ENCODE results near the gene PDYN. TPM values are rescaled to one million over a fixed set of nuclear protein-coding genes. Genes with fewer than 3 reads are reported as not detected.

PDYN gene
- total and polyA plus RNA-seq, 2 donors (not counting 1 experiment from before 2014, with no cell fraction given): not detected

GRCh38 chr20:1959156-1959555 lies 34.7 kb downstream of the PDYN start:
- Histone ChIP-seq H4K20me1 (ENCODE audit: control insufficient read depth, extremely low read depth, insufficient read depth, low read length) (no peaks in the 10 kb centered on the region), H3K27ac (ENCODE audit: insufficient read depth, low read length) (no peak overlapping the region), H3K9me3 (ENCODE audit: control insufficient read depth, insufficient read depth, low read depth, low read length) (no peaks in the 10 kb centered on the region), H3K36me3 (ENCODE audit: control insufficient read depth, insufficient read depth, low read length) (no peaks in the 10 kb centered on the region), H3K27me3 (ENCODE audit: control insufficient read depth, insufficient read depth, low read length) (peaks cover 26% of the 10 kb centered on the region), H3K4me2 (ENCODE audit: extremely low read depth, insufficient read depth, low read length) (no peak overlapping the region), H3K4me3 (replicated peaks in 1 of 4; ENCODE audit: control extremely low read depth in 1 of 4, insufficient read depth in 1 of 4, low read depth in 3 of 4, low read length in 4 of 4) (no peak overlapping the region), H3K79me2 (ENCODE audit: control insufficient read depth, insufficient read depth, low read length) (no peaks in the 10 kb centered on the region), H2AFZ (ENCODE audit: low read length) (no peak overlapping the region), H3K4me1 (ENCODE audit: control insufficient read depth, extremely low read depth, insufficient read depth, low read length) (no peaks in the 10 kb centered on the region), H3K9ac (ENCODE audit: insufficient read depth, low read length) (no peak overlapping the region)
- TF ChIP-seq CTCF (conservative IDR thresholded peaks at IDR 0.05 in 1 of 2, IDR thresholded peaks at IDR 0.05 in 1 of 2; ENCODE audit: low read depth in 1 of 2, low read length in 2 of 2) (no peak), EZH2 (IDR thresholded peaks at IDR 0.05; ENCODE audit: low read length, missing control alignments) (no peak)
- DNase-seq (ENCODE audit: low read depth in 2 of 2): no peak

GRCh38 chr20:1958426-1958825 lies 35.4 kb downstream of the PDYN start:
- no peaks in the 10 kb centered on the region for H4K20me1 ChIP-seq (ENCODE audit: control insufficient read depth, extremely low read depth, insufficient read depth, low read length)
- H3K79me2 ChIP-seq (ENCODE audit: control insufficient read depth, insufficient read depth, low read length): no peaks in the 10 kb centered on the region
- H3K9ac ChIP-seq (ENCODE audit: insufficient read depth, low read length): no peak overlapping the region
- H3K9me3 ChIP-seq (ENCODE audit: control insufficient read depth, insufficient read depth, low read depth, low read length): no peaks in the 10 kb centered on the region
- H3K27me3 ChIP-seq (ENCODE audit: control insufficient read depth, insufficient read depth, low read length): peaks cover 22% of the 10 kb centered on the region
- no peak overlapping the region for H2AFZ ChIP-seq (ENCODE audit: low read length)
- H3K36me3 ChIP-seq (ENCODE audit: control insufficient read depth, insufficient read depth, low read length): no peaks in the 10 kb centered on the region
- TF ChIP-seq CTCF (conservative IDR thresholded peaks at IDR 0.05 in 1 of 2, IDR thresholded peaks at IDR 0.05 in 1 of 2; ENCODE audit: low read depth in 1 of 2, low read length in 2 of 2) (no peak), EZH2 (IDR thresholded peaks at IDR 0.05; ENCODE audit: low read length, missing control alignments) (no peak)
- H3K4me1 ChIP-seq (ENCODE audit: control insufficient read depth, extremely low read depth, insufficient read depth, low read length): no peaks in the 10 kb centered on the region
- no peak overlapping the region for H3K4me3 ChIP-seq (replicated peaks in 1 of 4; ENCODE audit: control extremely low read depth in 1 of 4, insufficient read depth in 1 of 4, low read depth in 3 of 4, low read length in 4 of 4)
- DNase-seq (ENCODE audit: low read depth in 2 of 2): no peak
- H3K27ac ChIP-seq (ENCODE audit: insufficient read depth, low read length): no peak overlapping the region
- no peak overlapping the region for H3K4me2 ChIP-seq (ENCODE audit: extremely low read depth, insufficient read depth, low read length)

- Histone ChIP-seq H3K27ac (ENCODE audit: insufficient read depth, low read length) (no peak overlapping the region), H3K79me2 (ENCODE audit: control insufficient read depth, insufficient read depth, low read length) (no peaks in the 10 kb centered on the region), H3K36me3 (ENCODE audit: control insufficient read depth, insufficient read depth, low read length) (no peaks in the 10 kb centered on the region), H4K20me1 (ENCODE audit: control insufficient read depth, extremely low read depth, insufficient read depth, low read length) (no peaks in the 10 kb centered on the region), H2AFZ (ENCODE audit: low read length) (no peak overlapping the region), H3K9me3 (ENCODE audit: control insufficient read depth, insufficient read depth, low read depth, low read length) (no peaks in the 10 kb centered on the region), H3K4me1 (ENCODE audit: control insufficient read depth, extremely low read depth, insufficient read depth, low read length) (no peaks in the 10 kb centered on the region), H3K27me3 (ENCODE audit: control insufficient read depth, insufficient read depth, low read length) (peaks cover 13% of the 10 kb centered on the region), H3K4me2 (ENCODE audit: extremely low read depth, insufficient read depth, low read length) (no peak overlapping the region), H3K4me3 (replicated peaks in 1 of 4; ENCODE audit: control extremely low read depth in 1 of 4, insufficient read depth in 1 of 4, low read depth in 3 of 4, low read length in 4 of 4) (no peak overlapping the region), H3K9ac (ENCODE audit: insufficient read depth, low read length) (no peak overlapping the region)
- no peak for DNase-seq (ENCODE audit: low read depth in 2 of 2)
- TF ChIP-seq CTCF (conservative IDR thresholded peaks at IDR 0.05 in 1 of 2, IDR thresholded peaks at IDR 0.05 in 1 of 2; ENCODE audit: low read depth in 1 of 2, low read length in 2 of 2): no peak
- TF ChIP-seq EZH2 (IDR thresholded peaks at IDR 0.05; ENCODE audit: low read length, missing control alignments): no peak
Measured at GRCh38 chr20:1955217-1955616, 38.6 kb downstream of the PDYN start.
